Fibroblast of lung (primary cell): ENCODE measurements around the gene PCDHGA1. TPM values are rescaled to one million over a fixed set of nuclear protein-coding genes. Genes with fewer than 3 reads are reported as not detected.
A peak's percentile ranks its signal among the peaks of the same experiment; 100 is the strongest.

Source experiments
- DNase-seq, 2 donors: peaks; one replicate each; pipeline versions ENCODE4 v3.0.0 to v3.0.0-alpha.2; 2010; ENCODE audit warnings: low read depth in 2 of 2
- H2AFZ ChIP-seq: 2 replicates; pipeline ENCODE4 v1.5.1; 2012; ENCODE audit warnings: low read length, control low read depth, inconsistent platforms
- H3K27ac ChIP-seq: 2 replicates; pipeline ENCODE4 v1.5.1; 2011; ENCODE audit warnings: low read length, control low read depth; ENCODE audit not compliant: insufficient read depth
- H3K27me3 ChIP-seq: 2 replicates; pipeline ENCODE4 v1.5.1; 2011; ENCODE audit warnings: mild to moderate bottlenecking, low read length; ENCODE audit not compliant: control insufficient read depth, insufficient read depth
- H3K36me3 ChIP-seq: 2 replicates; pipeline ENCODE4 v1.5.1; 2011; ENCODE audit warnings: low read length; ENCODE audit not compliant: control insufficient read depth, insufficient read depth
- H3K4me1 ChIP-seq: 2 replicates; pipeline ENCODE4 v1.5.1; 2011; ENCODE audit warnings: low read length; ENCODE audit not compliant: control insufficient read depth, insufficient read depth; ENCODE audit errors: extremely low read depth
- H3K4me2 ChIP-seq: 2 replicates; pipeline ENCODE4 v1.5.1; 2011; ENCODE audit warnings: low read length, control low read depth; ENCODE audit not compliant: insufficient read depth; ENCODE audit errors: extremely low read depth
- H3K4me3 ChIP-seq, 4 experiments: fragments of 200-600 bp in 1 of 4; sonication (generic) in 1 of 4; replicated peaks in 1 of 4; 2 replicates each; pipeline ENCODE4 v1.5.1; 2011 to 2016; ENCODE audit warnings: low read length in 4 of 4, low read depth in 3 of 4, mild to moderate bottlenecking in 3 of 4, control low read depth in 2 of 4, inconsistent platforms in 1 of 4, mixed read lengths in 1 of 4; ENCODE audit not compliant: insufficient read depth in 1 of 4; ENCODE audit errors: control extremely low read depth in 1 of 4
- H3K79me2 ChIP-seq: 2 replicates; pipeline ENCODE4 v1.5.1; 2012; ENCODE audit warnings: mild to moderate bottlenecking, low read length, inconsistent platforms; ENCODE audit not compliant: control insufficient read depth, insufficient read depth
- H3K9ac ChIP-seq: 2 replicates; pipeline ENCODE4 v1.5.1; 2011; ENCODE audit warnings: mild to moderate bottlenecking, low read length, control low read depth; ENCODE audit not compliant: insufficient read depth
- H3K9me3 ChIP-seq: 2 replicates; pipeline ENCODE4 v1.5.1; 2012; ENCODE audit warnings: low read depth, low read length; ENCODE audit not compliant: control insufficient read depth, insufficient read depth
- H4K20me1 ChIP-seq: 2 replicates; pipeline ENCODE4 v1.5.1; 2011; ENCODE audit warnings: low read length; ENCODE audit not compliant: control insufficient read depth, insufficient read depth; ENCODE audit errors: extremely low read depth
- EZH2 ChIP-seq: IDR thresholded peaks from 2 replicates; pipeline ENCODE4 v1.5.1; 2012; ENCODE audit warnings: low read length, control low read depth, mild to moderate bottlenecking; ENCODE audit errors: missing control alignments
- polyA plus RNA-seq, 2 donors: library from polyadenylated mRNA; depleted of rRNA in 1 of 2; stranded (reverse) in 1 of 2; unstranded in 1 of 2; fragments of >200 nt; gene quantifications; 2 replicates each; pipeline ENCODE4 v1.2.1, GENCODE V29; 2011 to 2012; ENCODE audit warnings: missing spikeins in 1 of 2
- total RNA-seq: library from RNA; depleted of rRNA; stranded (reverse); fragments of >200 nt; gene quantifications from 2 replicates; pipeline ENCODE4 v1.2.1, GENCODE V29; 2014
- TF ChIP-seq, protein P1 (sequence below), 2 donors: IDR thresholded peaks in 1 of 2; conservative IDR thresholded peaks in 1 of 2; 1 replicate in 1 of 2; 2 replicates in 1 of 2; pipeline ENCODE4 v1.5.1; 2011 to 2012; ENCODE audit warnings: low read length in 2 of 2, control low read depth in 1 of 2, inconsistent platforms in 1 of 2, low read depth in 1 of 2, mild to moderate bottlenecking in 1 of 2

PCDHGA1 gene
- total and polyA plus RNA-seq, 2 donors (not counting 1 experiment from before 2014, with no cell fraction given): 1.6 to 1.8 TPM

DNA sequence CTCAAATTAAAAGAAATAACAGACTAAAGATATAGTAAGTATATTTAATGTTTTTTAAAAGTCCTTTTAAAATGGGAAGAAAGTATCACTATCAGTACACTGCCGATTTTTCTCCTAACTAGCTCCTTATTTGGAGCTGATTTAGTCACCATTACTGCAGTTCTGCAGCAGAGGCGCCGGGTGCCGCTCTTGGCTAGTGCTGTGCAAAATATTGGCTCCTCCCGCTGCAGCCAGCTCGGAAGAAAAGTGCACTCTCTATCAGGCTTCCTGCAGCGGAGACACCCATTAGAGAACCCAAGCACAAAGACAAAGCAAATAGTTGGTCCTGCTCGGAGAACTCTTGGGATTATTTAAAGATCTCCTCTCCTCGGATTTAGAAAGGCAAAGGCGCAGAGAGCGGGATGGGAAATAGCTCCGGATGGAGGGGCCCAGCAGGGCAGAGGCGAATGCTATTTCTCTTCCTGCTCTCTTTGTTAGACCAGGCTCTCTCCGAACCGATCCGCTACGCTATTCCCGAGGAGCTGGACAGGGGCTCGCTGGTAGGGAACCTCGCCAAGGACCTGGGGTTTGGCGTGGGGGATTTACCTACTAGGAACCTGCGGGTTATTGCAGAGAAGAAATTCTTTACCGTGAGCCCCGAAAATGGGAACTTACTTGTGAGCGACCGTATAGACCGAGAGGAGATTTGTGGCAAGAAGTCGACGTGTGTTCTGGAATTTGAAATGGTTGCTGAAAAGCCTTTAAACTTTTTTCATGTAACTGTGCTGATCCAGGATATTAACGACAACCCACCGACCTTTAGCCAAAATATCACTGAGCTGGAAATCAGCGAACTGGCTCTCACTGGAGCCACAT, 39.9 kb downstream of the PCDHGA1 start, which contains the start of gene PCDHGB3:
Gene PCDHGB3 (plus strand): TSS at position 249 of the 855 bp plus-strand sequence. CDS start 153 bp downstream, at position 402.
- Histone ChIP-seq H3K4me3 (peak within 1 kb of the TSS; percentile 25 to 48 (median 38)), H3K27ac (no peak within 1 kb of the TSS), H2AFZ (peak within 1 kb of the TSS; percentile 30), H3K79me2 (no peaks in the 10 kb centered on the region), H3K4me1 (no peaks in the 10 kb centered on the region), H4K20me1 (no peaks in the 10 kb centered on the region), H3K4me2 (peak within 1 kb of the TSS; percentile 59), H3K36me3 (no peaks in the 10 kb centered on the region), H3K9ac (peak within 1 kb of the TSS; percentile 7), H3K9me3 (peaks cover 2% of the 10 kb centered on the region), H3K27me3 (peaks cover 16% of the 10 kb centered on the region)
- TF ChIP-seq, protein P1, sequence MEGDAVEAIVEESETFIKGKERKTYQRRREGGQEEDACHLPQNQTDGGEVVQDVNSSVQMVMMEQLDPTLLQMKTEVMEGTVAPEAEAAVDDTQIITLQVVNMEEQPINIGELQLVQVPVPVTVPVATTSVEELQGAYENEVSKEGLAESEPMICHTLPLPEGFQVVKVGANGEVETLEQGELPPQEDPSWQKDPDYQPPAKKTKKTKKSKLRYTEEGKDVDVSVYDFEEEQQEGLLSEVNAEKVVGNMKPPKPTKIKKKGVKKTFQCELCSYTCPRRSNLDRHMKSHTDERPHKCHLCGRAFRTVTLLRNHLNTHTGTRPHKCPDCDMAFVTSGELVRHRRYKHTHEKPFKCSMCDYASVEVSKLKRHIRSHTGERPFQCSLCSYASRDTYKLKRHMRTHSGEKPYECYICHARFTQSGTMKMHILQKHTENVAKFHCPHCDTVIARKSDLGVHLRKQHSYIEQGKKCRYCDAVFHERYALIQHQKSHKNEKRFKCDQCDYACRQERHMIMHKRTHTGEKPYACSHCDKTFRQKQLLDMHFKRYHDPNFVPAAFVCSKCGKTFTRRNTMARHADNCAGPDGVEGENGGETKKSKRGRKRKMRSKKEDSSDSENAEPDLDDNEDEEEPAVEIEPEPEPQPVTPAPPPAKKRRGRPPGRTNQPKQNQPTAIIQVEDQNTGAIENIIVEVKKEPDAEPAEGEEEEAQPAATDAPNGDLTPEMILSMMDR (conservative IDR thresholded peaks at IDR 0.05 in 1 of 2, IDR thresholded peaks at IDR 0.05 in 1 of 2; ENCODE audit: low read depth in 1 of 2, low read length in 2 of 2): peak; percentile 44 to 47
- no peak for TF ChIP-seq EZH2
- peak; percentile 53 to 70 for DNase-seq

DNA sequence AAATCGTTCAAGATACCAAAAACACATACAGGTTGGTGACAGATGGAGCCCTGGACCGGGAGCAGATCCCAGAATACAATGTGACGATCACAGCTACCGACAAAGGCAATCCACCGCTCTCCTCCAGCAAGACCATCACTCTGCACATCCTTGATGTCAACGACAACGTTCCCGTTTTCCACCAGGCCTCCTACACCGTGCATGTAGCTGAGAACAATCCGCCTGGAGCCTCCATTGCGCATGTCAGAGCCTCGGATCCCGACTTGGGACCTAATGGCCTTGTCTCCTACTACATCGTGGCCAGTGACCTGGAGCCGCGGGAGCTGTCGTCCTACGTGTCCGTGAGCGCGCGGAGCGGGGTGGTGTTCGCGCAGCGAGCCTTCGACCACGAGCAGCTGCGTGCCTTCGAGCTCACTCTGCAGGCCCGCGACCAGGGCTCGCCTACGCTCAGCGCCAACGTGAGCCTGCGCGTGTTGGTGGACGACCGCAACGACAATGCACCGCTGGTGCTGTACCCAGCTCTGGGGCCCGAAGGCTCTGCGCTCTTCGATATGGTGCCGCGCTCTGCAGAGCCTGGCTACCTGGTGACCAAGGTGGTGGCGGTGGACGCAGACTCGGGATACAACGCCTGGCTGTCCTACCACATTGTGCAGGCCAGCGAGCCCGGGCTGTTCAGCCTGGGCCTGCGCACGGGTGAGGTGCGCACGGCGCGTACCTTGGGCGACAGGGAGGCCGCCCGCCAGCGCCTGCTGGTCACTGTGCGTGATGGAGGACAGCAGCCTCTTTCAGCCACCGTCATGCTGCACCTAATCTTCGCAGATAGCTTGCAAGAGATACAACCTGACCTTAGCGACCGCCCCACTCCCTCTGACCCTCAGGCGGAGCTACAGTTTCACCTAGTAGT, 41.5 kb downstream of the PCDHGA1 start:
- Histone ChIP-seq H3K36me3 (no peaks in the 10 kb centered on the region), H3K9ac (no peak overlapping the region), H3K9me3 (peaks cover 2% of the 10 kb centered on the region), H3K79me2 (no peaks in the 10 kb centered on the region), H3K4me2 (no peak overlapping the region), H4K20me1 (no peaks in the 10 kb centered on the region), H3K4me3 (no peak overlapping the region), H3K4me1 (no peaks in the 10 kb centered on the region), H3K27me3 (peaks cover 8% of the 10 kb centered on the region), H3K27ac (no peak overlapping the region), H2AFZ (no peak overlapping the region)
- no peak for TF ChIP-seq EZH2
- TF ChIP-seq, protein P1 (conservative IDR thresholded peaks at IDR 0.05 in 1 of 2, IDR thresholded peaks at IDR 0.05 in 1 of 2; ENCODE audit: low read depth in 1 of 2, low read length in 2 of 2): no peak
- no peak for DNase-seq
